PFSK-1 (cell line): ENCODE results near the gene SLC6A16.

Experiments used
- FOXP2 ChIP-seq: optimal IDR thresholded peaks from 2 replicates; pipeline ENCODE3; 2011; ENCODE audit warnings: borderline replicate concordance, control low read depth, inconsistent platforms; ENCODE audit not compliant: insufficient read depth; ENCODE audit errors: extremely low read length, extremely low read depth
- POLR2AphosphoS5 ChIP-seq: IDR thresholded peaks from 2 replicates; pipeline ENCODE4 v1.6.1; 2012; ENCODE audit warnings: low read depth, mild to moderate bottlenecking, control low read depth, low read length, moderate library complexity
- SIN3A ChIP-seq: IDR thresholded peaks from 2 replicates; pipeline ENCODE4 v1.6.1; 2012; ENCODE audit warnings: mild to moderate bottlenecking, low read length, moderate library complexity, borderline replicate concordance; ENCODE audit not compliant: insufficient read depth
- TAF1 ChIP-seq: IDR thresholded peaks from 2 replicates; pipeline ENCODE4 v1.6.1; 2012; ENCODE audit warnings: low read length, control low read depth, borderline replicate concordance; ENCODE audit not compliant: insufficient read depth
- TF ChIP-seq, protein P1 (sequence below), 2 experiments: IDR thresholded peaks; 2 replicates each; pipeline versions ENCODE4 v1.6.1 to v1.8.0; 2011 to 2012; ENCODE audit warnings: low read depth in 2 of 2, low read length in 2 of 2, control low read depth in 1 of 2, inconsistent platforms in 1 of 2, mild to moderate bottlenecking in 1 of 2, moderate library complexity in 1 of 2; ENCODE audit not compliant: insufficient read depth in 1 of 2

Gene SLC6A16

DNA sequence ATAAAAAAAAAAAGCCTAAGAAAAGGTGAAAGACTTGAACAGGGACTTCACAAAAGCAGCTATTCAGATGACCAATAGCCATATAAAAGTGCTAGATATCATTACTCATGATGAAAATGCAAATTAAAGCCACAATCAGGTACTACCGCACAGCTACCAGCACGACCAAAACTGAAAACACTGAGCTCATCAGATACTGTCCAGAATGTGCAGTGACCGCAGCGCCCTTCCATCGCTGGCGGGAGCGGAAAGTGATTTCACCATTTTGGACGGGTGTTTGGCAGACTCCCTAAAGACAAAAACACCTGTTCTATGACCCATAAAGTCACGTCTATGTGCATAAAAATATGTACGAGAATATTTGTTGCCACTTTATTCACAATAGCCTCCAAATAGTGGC is 60.7 kb downstream of the SLC6A16 start:
- TF ChIP-seq SIN3A (no peak), TAF1 (no peak), POLR2AphosphoS5 (no peak)
- TF ChIP-seq, protein P1, sequence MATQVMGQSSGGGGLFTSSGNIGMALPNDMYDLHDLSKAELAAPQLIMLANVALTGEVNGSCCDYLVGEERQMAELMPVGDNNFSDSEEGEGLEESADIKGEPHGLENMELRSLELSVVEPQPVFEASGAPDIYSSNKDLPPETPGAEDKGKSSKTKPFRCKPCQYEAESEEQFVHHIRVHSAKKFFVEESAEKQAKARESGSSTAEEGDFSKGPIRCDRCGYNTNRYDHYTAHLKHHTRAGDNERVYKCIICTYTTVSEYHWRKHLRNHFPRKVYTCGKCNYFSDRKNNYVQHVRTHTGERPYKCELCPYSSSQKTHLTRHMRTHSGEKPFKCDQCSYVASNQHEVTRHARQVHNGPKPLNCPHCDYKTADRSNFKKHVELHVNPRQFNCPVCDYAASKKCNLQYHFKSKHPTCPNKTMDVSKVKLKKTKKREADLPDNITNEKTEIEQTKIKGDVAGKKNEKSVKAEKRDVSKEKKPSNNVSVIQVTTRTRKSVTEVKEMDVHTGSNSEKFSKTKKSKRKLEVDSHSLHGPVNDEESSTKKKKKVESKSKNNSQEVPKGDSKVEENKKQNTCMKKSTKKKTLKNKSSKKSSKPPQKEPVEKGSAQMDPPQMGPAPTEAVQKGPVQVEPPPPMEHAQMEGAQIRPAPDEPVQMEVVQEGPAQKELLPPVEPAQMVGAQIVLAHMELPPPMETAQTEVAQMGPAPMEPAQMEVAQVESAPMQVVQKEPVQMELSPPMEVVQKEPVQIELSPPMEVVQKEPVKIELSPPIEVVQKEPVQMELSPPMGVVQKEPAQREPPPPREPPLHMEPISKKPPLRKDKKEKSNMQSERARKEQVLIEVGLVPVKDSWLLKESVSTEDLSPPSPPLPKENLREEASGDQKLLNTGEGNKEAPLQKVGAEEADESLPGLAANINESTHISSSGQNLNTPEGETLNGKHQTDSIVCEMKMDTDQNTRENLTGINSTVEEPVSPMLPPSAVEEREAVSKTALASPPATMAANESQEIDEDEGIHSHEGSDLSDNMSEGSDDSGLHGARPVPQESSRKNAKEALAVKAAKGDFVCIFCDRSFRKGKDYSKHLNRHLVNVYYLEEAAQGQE (IDR thresholded peaks at IDR 0.05; ENCODE audit: insufficient read depth in 1 of 2, low read depth in 2 of 2, low read length in 2 of 2), result no peak

DNA sequence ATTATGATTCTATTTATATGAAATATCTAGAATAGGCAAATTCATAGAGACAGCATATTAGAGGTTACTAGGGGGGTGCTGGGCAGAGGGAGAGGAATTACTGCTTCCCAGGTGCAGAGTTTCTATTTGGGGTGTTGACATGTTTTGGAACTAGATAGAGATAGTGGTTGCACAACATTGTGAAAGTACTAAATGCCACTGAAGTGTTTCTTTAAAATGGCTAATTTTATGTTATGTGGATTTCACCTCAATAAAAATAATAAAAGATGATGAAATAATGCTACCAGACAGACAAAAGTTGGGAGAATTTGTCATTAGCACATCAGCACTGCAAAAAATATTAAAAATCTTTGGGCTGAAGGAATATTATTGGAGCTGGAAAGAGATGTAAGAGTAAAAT is 63.4 kb downstream of the SLC6A16 start:
- TF ChIP-seq, protein P1 (IDR thresholded peaks at IDR 0.05; ENCODE audit: insufficient read depth in 1 of 2, low read depth in 2 of 2, low read length in 2 of 2), result no peak
- no peak for TF ChIP-seq TAF1
- TF ChIP-seq POLR2AphosphoS5, result no peak
- no peak for TF ChIP-seq SIN3A
- no peak for TF ChIP-seq FOXP2

DNA sequence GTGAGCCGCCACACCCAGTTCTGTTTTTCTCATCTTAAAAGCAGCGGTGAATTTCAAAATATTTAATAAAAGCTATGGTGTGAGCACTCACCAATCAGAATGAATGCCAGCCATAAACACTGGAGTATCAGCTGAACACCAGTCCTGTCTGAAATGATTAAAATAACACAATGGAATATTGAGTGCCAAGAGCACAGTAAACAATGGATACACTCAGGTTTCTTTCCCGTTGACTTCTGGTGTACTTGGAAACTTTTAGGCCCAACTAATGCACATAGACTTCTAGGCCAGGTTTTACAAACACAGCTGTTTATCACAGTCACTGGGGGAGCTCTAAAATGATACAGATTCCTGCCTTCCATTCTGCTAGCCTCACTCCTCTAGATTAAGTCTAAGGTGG is 68.3 kb downstream of the SLC6A16 start:
- TF ChIP-seq FOXP2 (no peak), TAF1 (no peak), POLR2AphosphoS5 (no peak), SIN3A (no peak)
- TF ChIP-seq, protein P1 (IDR thresholded peaks at IDR 0.05; ENCODE audit: insufficient read depth in 1 of 2, low read depth in 2 of 2, low read length in 2 of 2), result no peak

DNA sequence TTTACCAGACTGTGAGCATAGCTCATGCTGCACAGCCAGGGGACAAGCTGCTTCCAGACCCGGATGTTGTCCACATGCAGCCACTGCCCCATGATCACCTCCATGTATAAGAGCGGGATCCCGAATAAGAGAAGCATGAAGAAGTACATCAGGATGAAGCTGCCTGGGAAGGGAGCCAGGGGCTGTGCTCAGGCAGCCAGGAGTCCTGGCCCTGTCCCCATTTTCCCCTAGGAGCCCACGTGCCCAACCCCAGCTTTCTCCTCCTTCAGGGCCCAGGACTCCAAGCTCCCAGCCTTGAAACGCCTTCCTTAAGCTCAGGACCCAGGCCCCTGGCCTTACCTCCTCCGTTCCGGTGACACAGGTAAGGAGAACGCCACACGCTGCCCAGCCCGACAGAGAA is 69.3 kb downstream of the SLC6A16 start:
- no peak for TF ChIP-seq SIN3A
- no peak for TF ChIP-seq FOXP2
- TF ChIP-seq, protein P1 (IDR thresholded peaks at IDR 0.05; ENCODE audit: insufficient read depth in 1 of 2, low read depth in 2 of 2, low read length in 2 of 2), result no peak
- TF ChIP-seq POLR2AphosphoS5, result no peak
- TF ChIP-seq TAF1, result no peak

DNA sequence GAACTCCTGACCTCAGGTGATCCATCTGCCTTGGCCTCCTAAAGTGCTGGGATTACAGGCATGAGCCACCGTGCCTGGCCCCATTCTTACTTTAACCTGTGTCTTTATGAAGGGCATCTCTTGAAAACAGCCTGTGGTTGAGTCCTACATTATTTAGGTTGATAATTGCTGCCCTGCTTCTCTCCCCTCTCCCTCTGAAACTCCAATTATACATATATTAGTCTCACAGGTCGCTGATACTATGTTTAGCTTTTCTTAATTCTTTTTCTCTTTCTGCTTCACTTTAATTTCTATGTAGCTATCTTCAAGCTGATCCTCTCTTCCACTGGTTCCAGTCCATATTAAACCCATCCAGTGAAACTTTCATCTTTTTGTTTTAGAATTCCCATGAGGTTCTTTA is 75.1 kb downstream of the SLC6A16 start:
- no peak for TF ChIP-seq SIN3A
